ENCODE data around the gene MITF.

DNA sequence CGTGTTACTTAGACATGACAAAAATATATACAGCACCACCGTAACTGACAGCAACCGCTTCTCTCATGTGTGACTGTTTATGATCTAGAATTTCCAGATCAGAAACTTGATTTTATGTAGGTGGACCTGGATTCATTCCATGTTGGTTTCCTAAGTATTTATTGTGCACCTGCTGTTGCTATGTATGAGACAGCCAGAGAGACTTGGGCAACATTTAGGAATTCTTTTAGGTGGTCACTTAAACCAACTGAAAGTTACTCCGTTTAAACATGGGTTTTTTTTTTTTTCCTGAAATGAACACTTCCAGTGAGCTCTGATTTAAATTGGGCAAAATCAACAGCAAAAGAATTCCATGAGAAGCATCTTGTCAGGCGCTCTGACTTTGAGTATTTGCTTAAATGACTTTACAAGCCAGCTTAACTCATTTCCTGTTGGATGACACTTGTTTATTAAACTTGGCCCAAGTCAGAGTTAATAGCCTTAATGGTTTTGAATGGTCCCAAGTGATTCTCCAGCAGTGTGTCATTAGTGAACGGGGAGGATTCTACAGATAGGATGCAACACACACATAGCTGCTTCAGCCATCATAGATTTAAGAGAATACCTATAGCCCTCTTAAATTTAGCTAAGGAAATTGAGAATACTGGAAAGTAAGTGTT is 31.8 kb downstream of the MITF start:
- no peak for TF ChIP-seq POLR2AphosphoS5 (IDR thresholded peaks at IDR 0.05; ENCODE audit: insufficient read depth in 1 of 2, low read depth in 1 of 2)
- TF ChIP-seq, protein P1, sequence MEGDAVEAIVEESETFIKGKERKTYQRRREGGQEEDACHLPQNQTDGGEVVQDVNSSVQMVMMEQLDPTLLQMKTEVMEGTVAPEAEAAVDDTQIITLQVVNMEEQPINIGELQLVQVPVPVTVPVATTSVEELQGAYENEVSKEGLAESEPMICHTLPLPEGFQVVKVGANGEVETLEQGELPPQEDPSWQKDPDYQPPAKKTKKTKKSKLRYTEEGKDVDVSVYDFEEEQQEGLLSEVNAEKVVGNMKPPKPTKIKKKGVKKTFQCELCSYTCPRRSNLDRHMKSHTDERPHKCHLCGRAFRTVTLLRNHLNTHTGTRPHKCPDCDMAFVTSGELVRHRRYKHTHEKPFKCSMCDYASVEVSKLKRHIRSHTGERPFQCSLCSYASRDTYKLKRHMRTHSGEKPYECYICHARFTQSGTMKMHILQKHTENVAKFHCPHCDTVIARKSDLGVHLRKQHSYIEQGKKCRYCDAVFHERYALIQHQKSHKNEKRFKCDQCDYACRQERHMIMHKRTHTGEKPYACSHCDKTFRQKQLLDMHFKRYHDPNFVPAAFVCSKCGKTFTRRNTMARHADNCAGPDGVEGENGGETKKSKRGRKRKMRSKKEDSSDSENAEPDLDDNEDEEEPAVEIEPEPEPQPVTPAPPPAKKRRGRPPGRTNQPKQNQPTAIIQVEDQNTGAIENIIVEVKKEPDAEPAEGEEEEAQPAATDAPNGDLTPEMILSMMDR (IDR thresholded peaks at IDR 0.05), result no peak
- TF ChIP-seq POLR2A (IDR thresholded peaks at IDR 0.05), result no peak
